OCI-LY3 (cell line): ENCODE data around the gene P2RX4.

Source experiments
- H2AFZ ChIP-seq: fragments of 200-600, 300-600 bp; shearing (Covaris generic); 2 replicates; pipeline ENCODE4 v1.6.0; 2014; ENCODE audit warnings: antibody characterized with exemption, low read depth, low read length
- H3K27ac ChIP-seq: fragments of 200-600, 300-600 bp; sonication (generic); 2 replicates; pipeline ENCODE4 v1.5.1; 2014; ENCODE audit warnings: mild to moderate bottlenecking, low read length, moderate library complexity, mixed read lengths
- H3K27me3 ChIP-seq: fragments of 200-600, 300-600 bp; sonication (generic); 2 replicates; pipeline ENCODE4 v1.6.1; 2014; ENCODE audit warnings: low read depth, low read length, mixed read lengths
- H3K36me3 ChIP-seq: fragments of 200-600, 300-600 bp; sonication (generic); replicated peaks from 2 replicates; pipeline ENCODE3; 2014; ENCODE audit warnings: low read depth, low read length, mixed read lengths
- H3K4me1 ChIP-seq: fragments of 300-600, 200-600 bp; sonication (generic); 2 replicates; pipeline ENCODE4 v1.6.1; 2014; ENCODE audit warnings: low read length, mixed read lengths
- H3K4me2 ChIP-seq: fragments of 200-600, 300-600 bp; sonication (generic); 2 replicates; pipeline ENCODE4 v1.6.1; 2014; ENCODE audit warnings: low read length, mixed read lengths
- H3K4me3 ChIP-seq: fragments of 300-600, 200-600 bp; sonication (generic); 2 replicates; pipeline ENCODE4 v1.5.1; 2014; ENCODE audit warnings: antibody characterized with exemption, mild to moderate bottlenecking, low read length, moderate library complexity
- H3K79me2 ChIP-seq: fragments of 300-600, 200-600 bp; shearing (Covaris generic); 2 replicates; pipeline ENCODE4 v1.6.1; 2014; ENCODE audit warnings: mild to moderate bottlenecking, low read length, mixed read lengths
- H3K9ac ChIP-seq: fragments of 300-600, 200-600 bp; shearing (Covaris generic); 2 replicates; pipeline ENCODE4 v1.6.0; 2014; ENCODE audit warnings: mild to moderate bottlenecking, low read length, moderate library complexity
- H3K9me3 ChIP-seq: fragments of 200-600, 300-600 bp; shearing (Covaris generic); 2 replicates; pipeline ENCODE4 v1.6.1; 2014; ENCODE audit warnings: low read length, mixed read lengths; ENCODE audit not compliant: insufficient read depth
- H4K20me1 ChIP-seq: fragments of 200-600, 300-600 bp; sonication (generic); 2 replicates; pipeline ENCODE4 v1.6.1; 2016; ENCODE audit warnings: low read length, mixed read lengths; ENCODE audit not compliant: insufficient read depth
- CTCF ChIP-seq: fragments of 200-600, 300-600 bp; sonication (generic); IDR thresholded peaks from 2 replicates; pipeline ENCODE4 v1.5.1; 2014; ENCODE audit warnings: antibody characterized with exemption, low read length, low read depth
- EZH2phosphoT487 ChIP-seq: fragments of 200-600 bp; shearing (Covaris generic); IDR thresholded peaks from 2 replicates; pipeline ENCODE4 v1.6.1; 2018; ENCODE audit warnings: antibody characterized with exemption, mixed run types, low read depth

P2RX4 gene

GRCh38 chr12:121189131-121189530 lies 20.8 kb upstream of the P2RX4 start:
- H3K79me2 ChIP-seq: no peaks in the 10 kb centered on the region
- H3K9ac ChIP-seq: no peak overlapping the region
- H2AFZ ChIP-seq: no peak overlapping the region
- no peaks in the 10 kb centered on the region for H3K36me3 ChIP-seq
- no peaks in the 10 kb centered on the region for H3K9me3 ChIP-seq
- H3K4me3 ChIP-seq: no peak overlapping the region
- H3K4me1 ChIP-seq: peaks cover 28% of the 10 kb centered on the region
- no peaks in the 10 kb centered on the region for H4K20me1 ChIP-seq
- no peak overlapping the region for H3K27ac ChIP-seq
- TF ChIP-seq CTCF (no peak), EZH2phosphoT487 (no peak)
- no peak overlapping the region for H3K4me2 ChIP-seq
- H3K27me3 ChIP-seq: no peaks in the 10 kb centered on the region

- no peaks in the 10 kb centered on the region for H3K36me3 ChIP-seq
- no peak overlapping the region for H3K9ac ChIP-seq
- H3K4me2 ChIP-seq: no peak overlapping the region
- no peaks in the 10 kb centered on the region for H4K20me1 ChIP-seq
- no peaks in the 10 kb centered on the region for H3K79me2 ChIP-seq
- no peak overlapping the region for H3K27ac ChIP-seq
- H3K4me1 ChIP-seq: peaks cover 28% of the 10 kb centered on the region
- TF ChIP-seq CTCF: no peak
- TF ChIP-seq EZH2phosphoT487: no peak
- H3K27me3 ChIP-seq: no peaks in the 10 kb centered on the region
- no peak overlapping the region for H3K4me3 ChIP-seq
- no peaks in the 10 kb centered on the region for H3K9me3 ChIP-seq
- no peak overlapping the region for H2AFZ ChIP-seq
Measured at GRCh38 chr12:121189619-121190155, 20.2 kb upstream of the P2RX4 start.

- TF ChIP-seq CTCF: no peak
- no peak for TF ChIP-seq EZH2phosphoT487
- Histone ChIP-seq H3K27me3 (no peaks in the 10 kb centered on the region), H3K79me2 (no peaks in the 10 kb centered on the region), H3K4me3 (no peak overlapping the region), H3K9ac (no peak overlapping the region), H3K4me1 (peaks cover 20% of the 10 kb centered on the region), H2AFZ (no peak overlapping the region), H4K20me1 (no peaks in the 10 kb centered on the region), H3K27ac (no peak overlapping the region), H3K9me3 (no peaks in the 10 kb centered on the region), H3K4me2 (peak overlapping the region; percentile 7; the same call in 1 of the 2 replicates), H3K36me3 (no peaks in the 10 kb centered on the region)
Measured at GRCh38 chr12:121190523-121191031, 19.4 kb upstream of the P2RX4 start.

GRCh38 chr12:121191151-121191550 lies 18.8 kb upstream of the P2RX4 start:
- Histone ChIP-seq H3K9ac (no peak overlapping the region), H3K4me2 (no peak overlapping the region)

More at GRCh38 chr12:121191151-121191550, 18.8 kb upstream of the P2RX4 start:
- Histone ChIP-seq H3K79me2 (no peaks in the 10 kb centered on the region), H3K27me3 (no peaks in the 10 kb centered on the region), H3K27ac (no peak overlapping the region), H3K4me3 (no peak overlapping the region), H2AFZ (no peak overlapping the region), H4K20me1 (no peaks in the 10 kb centered on the region), H3K4me1 (peaks cover 15% of the 10 kb centered on the region), H3K9me3 (no peaks in the 10 kb centered on the region), H3K36me3 (no peaks in the 10 kb centered on the region)
- no peak for TF ChIP-seq CTCF
